Activated naive CD8-positive, alpha-beta T cell treated with anti-CD3 and anti-CD28 coated beads, Interleukin-2, amount 50 U/mL, for 16 hours (primary cell): Measurements from ENCODE around the gene FTH1.

Experiments
- DNase-seq: peaks from one replicate; pipeline ENCODE4 v3.0.0-alpha.2; 2020; ENCODE audit warnings: low read depth, low spot score

Gene FTH1

GRCh38 chr11:61916737-61917333 lies 50.6 kb downstream of the FTH1 start:
- DNase-seq = no peak

- DNase-seq = no peak
Measured at GRCh38 chr11:61914471-61915171, 52.8 kb downstream of the FTH1 start.
